B cell (primary cell): ENCODE measurements around the gene ST7L.

Experiments
- EZH2 ChIP-seq: IDR thresholded peaks from 2 replicates; pipeline ENCODE4 v1.6.1; 2012; ENCODE audit warnings: borderline replicate concordance, low read depth, mild to moderate bottlenecking, moderate library complexity, low read length; ENCODE audit not compliant: insufficient read depth, poor library complexity, severe bottlenecking
- TF ChIP-seq, protein P1 (sequence below): fragments of 200-600 bp; IDR thresholded peaks from one replicate; pipeline ENCODE4 v1.8.0; 2022; ENCODE audit warnings: antibody characterized with exemption, mild to moderate bottlenecking

DNA sequence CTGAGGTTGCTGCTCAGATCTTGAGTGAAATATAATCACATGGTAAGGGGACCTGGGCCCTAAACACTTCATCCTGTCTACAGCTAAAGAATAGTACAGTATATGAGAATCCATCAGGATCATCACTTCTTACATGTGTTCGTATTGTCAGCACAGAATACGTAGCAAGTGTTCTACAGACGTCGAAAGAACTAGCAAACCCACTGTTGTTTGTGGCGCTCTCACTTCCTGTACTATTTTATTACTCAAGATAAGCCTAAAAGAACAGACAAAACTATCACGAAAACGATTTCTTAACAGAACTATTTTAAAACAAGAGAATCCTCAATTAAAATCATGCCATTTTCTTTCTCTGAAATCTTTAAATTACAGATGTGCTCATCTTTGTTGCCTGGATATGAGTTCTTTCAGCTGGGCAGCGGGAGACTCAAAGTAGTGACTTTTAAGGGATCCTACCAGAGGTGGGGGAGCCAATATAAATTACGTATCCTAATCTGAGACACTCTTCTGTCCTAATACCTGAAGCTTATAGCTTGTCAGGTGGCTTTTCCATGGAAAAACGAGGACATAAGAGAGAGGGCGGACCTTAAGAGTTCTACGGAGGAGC is 724 bp downstream of the ST7L start:
- TF ChIP-seq, protein P1, sequence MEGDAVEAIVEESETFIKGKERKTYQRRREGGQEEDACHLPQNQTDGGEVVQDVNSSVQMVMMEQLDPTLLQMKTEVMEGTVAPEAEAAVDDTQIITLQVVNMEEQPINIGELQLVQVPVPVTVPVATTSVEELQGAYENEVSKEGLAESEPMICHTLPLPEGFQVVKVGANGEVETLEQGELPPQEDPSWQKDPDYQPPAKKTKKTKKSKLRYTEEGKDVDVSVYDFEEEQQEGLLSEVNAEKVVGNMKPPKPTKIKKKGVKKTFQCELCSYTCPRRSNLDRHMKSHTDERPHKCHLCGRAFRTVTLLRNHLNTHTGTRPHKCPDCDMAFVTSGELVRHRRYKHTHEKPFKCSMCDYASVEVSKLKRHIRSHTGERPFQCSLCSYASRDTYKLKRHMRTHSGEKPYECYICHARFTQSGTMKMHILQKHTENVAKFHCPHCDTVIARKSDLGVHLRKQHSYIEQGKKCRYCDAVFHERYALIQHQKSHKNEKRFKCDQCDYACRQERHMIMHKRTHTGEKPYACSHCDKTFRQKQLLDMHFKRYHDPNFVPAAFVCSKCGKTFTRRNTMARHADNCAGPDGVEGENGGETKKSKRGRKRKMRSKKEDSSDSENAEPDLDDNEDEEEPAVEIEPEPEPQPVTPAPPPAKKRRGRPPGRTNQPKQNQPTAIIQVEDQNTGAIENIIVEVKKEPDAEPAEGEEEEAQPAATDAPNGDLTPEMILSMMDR: no peak
- no peak for TF ChIP-seq EZH2
